Peyer's patch (tissue), 4 donors: Measurements from ENCODE around the gene MPPED2.

Experiments
- POLR2A ChIP-seq, 2 donors: fragments of 450-650 bp; IDR thresholded peaks; one replicate each; pipeline ENCODE4 v1.5.1; 2017; ENCODE audit warnings: antibody characterized with exemption in 2 of 2, mild to moderate bottlenecking in 2 of 2, moderate library complexity in 2 of 2
- TF ChIP-seq, protein P1 (sequence below), 6 experiments: fragments of 450-650 bp in 4 of 6; fragments of 200-600 bp in 2 of 6; sonication (generic) in 1 of 6; IDR thresholded peaks; one replicate each; pipeline ENCODE4 v1.5.1; 2017 to 2019; ENCODE audit warnings: antibody characterized with exemption in 6 of 6, mild to moderate bottlenecking in 3 of 6, moderate library complexity in 1 of 6

DNA sequence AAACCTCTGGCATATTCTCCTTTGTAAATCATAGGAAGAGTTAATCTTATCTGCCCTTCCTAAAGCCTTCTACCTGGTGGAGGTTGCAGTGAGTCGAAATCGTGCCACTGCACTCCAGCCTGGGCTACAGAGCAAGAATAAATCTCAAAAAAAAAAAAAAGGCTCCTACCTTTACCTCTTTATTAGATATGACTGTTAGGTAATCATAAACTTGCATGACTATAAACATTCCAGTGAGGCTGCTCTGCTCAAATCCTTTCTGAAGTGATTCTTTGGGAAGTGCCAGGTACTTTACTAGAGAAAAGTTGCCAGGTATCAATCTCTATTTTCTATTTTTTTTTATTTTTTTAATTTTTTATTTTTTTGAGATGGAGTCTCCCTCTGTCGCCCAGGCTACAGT is 59.6 kb downstream of the MPPED2 start:
- TF ChIP-seq, protein P1, sequence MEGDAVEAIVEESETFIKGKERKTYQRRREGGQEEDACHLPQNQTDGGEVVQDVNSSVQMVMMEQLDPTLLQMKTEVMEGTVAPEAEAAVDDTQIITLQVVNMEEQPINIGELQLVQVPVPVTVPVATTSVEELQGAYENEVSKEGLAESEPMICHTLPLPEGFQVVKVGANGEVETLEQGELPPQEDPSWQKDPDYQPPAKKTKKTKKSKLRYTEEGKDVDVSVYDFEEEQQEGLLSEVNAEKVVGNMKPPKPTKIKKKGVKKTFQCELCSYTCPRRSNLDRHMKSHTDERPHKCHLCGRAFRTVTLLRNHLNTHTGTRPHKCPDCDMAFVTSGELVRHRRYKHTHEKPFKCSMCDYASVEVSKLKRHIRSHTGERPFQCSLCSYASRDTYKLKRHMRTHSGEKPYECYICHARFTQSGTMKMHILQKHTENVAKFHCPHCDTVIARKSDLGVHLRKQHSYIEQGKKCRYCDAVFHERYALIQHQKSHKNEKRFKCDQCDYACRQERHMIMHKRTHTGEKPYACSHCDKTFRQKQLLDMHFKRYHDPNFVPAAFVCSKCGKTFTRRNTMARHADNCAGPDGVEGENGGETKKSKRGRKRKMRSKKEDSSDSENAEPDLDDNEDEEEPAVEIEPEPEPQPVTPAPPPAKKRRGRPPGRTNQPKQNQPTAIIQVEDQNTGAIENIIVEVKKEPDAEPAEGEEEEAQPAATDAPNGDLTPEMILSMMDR (IDR thresholded peaks at IDR 0.05) = no peak
- TF ChIP-seq POLR2A (IDR thresholded peaks at IDR 0.05) = no peak
